ENCODE data around the gene SH3RF3. TPM values are rescaled to one million over a fixed set of nuclear protein-coding genes. Genes with fewer than 3 reads are reported as not detected.

SH3RF3 gene
- total RNA-seq, 1 experiment from 2014 or later, result 0.32 TPM

DNA sequence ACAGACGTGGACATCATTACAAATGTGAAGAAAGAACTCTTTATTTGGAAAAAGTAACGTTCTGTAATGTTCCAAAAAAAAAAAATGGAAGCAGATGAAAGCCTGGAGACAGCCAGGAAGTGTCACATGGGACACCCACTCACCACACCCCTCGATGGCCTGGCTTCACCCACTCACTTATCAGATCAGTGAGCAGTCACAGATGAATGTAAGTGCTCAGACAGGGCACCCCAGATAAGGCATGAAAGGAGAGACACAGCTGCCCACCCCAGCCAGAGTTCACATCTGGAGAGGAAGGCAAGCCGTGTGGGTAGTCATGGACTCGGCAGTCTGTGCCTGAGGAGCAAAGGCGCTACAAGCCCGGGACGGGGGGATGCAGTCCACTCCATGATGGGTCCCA, 379.6 kb downstream of the SH3RF3 start:
- in situ Hi-C loops (cut with HindIII; ENCODE audit: low pct_unique_long_range_greater_than_20kb, low sequenced_read_pairs), result no loop called here
- no peak for DNase-seq (ENCODE audit: low read depth, low spot score)

- peak; percentile 84 for DNase-seq (ENCODE audit: low read depth, low spot score)
- in situ Hi-C loops (cut with HindIII; ENCODE audit: low pct_unique_long_range_greater_than_20kb, low sequenced_read_pairs), result no loop called here
These were observed 381.4 kb downstream of the SH3RF3 start for GRCh38 chr2:109510136-109511028.

DNA sequence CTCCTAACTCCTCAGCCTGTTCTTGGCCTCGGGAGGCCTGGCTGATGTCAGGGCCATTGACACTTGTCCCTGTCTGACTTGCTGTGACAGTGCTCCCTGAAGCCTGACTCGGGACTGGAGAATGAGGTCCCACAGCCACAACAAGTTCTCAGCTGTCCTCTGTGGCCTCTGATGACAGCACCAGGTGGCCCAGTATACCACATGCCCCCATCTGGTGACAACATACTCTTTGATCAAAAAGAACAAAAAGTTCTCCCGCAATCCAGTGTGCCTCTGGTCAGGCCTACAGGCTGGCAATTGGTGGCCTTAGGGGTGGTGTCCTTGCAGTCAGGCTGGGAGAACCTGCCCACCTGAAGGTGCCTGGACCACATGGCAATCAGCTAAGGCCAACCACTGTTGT, 382.2 kb downstream of the SH3RF3 start:
- in situ Hi-C loops (cut with HindIII; ENCODE audit: low pct_unique_long_range_greater_than_20kb, low sequenced_read_pairs), result no loop called here

DNA sequence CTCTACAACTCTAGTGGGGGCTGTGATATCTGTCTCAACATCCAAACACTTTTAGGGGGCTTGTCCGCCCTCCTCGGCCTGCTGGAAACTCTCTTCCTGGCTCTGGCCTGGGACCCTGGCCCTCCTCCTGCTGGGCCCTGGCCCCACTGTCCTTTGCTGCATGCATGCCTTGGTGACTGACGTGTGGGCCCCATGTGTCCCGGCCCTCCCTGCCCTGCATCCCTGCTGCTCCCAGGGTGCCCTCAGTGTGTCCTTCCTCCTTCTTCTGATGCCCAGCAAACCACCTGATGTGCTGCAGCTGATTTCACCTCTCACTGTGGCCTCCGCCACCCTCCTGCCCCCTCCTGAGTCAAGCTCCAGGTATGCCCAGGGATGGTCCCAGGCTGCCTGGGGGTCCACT, 383.1 kb downstream of the SH3RF3 start:
- in situ Hi-C loops (cut with HindIII; ENCODE audit: low pct_unique_long_range_greater_than_20kb, low sequenced_read_pairs), result no loop called here
- DNase-seq (ENCODE audit: low read depth, low spot score), result no peak

More for the DNA sequence above, 382.2 kb downstream of the SH3RF3 start:
- DNase-seq (ENCODE audit: low read depth, low spot score), result no peak

GRCh38 chr2:109513230-109513629, 384.2 kb downstream of the SH3RF3 start:
- in situ Hi-C loops (cut with HindIII; ENCODE audit: low pct_unique_long_range_greater_than_20kb, low sequenced_read_pairs), result no loop called here
- DNase-seq (ENCODE audit: low read depth, low spot score), result no peak

- DNase-seq (ENCODE audit: low read depth, low spot score), result no peak
- in situ Hi-C loops (cut with HindIII; ENCODE audit: low pct_unique_long_range_greater_than_20kb, low sequenced_read_pairs), result no loop called here
These were observed 385.0 kb downstream of the SH3RF3 start for GRCh38 chr2:109513749-109514588.

DNA sequence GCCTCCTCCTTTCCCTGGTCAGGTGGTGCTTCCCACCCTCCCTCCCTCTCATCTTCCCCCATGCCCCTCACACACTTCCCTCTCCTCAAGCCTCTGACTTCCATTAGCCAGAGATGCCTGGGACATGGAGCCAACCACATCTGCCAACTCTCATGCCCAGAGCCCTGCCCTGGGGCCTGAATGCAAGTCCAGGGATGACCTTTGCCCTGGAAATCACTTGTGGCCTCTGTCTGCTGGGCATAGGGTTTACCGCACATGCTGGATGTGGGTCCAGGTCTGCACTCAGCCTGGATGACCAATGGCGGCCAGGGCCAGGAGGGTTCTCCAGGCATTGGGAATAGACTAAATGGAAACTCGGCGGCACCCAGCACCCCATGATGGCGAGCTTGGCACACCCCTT, 385.9 kb downstream of the SH3RF3 start:
- in situ Hi-C loops (cut with HindIII; ENCODE audit: low pct_unique_long_range_greater_than_20kb, low sequenced_read_pairs), result no loop called here
- no peak for DNase-seq (ENCODE audit: low read depth, low spot score)

GRCh38 chr2:109516445-109517117, 387.6 kb downstream of the SH3RF3 start:
- in situ Hi-C loops (cut with HindIII; ENCODE audit: low pct_unique_long_range_greater_than_20kb, low sequenced_read_pairs), result no loop called here
- DNase-seq (ENCODE audit: low read depth, low spot score), result peak; percentile 67

DNA sequence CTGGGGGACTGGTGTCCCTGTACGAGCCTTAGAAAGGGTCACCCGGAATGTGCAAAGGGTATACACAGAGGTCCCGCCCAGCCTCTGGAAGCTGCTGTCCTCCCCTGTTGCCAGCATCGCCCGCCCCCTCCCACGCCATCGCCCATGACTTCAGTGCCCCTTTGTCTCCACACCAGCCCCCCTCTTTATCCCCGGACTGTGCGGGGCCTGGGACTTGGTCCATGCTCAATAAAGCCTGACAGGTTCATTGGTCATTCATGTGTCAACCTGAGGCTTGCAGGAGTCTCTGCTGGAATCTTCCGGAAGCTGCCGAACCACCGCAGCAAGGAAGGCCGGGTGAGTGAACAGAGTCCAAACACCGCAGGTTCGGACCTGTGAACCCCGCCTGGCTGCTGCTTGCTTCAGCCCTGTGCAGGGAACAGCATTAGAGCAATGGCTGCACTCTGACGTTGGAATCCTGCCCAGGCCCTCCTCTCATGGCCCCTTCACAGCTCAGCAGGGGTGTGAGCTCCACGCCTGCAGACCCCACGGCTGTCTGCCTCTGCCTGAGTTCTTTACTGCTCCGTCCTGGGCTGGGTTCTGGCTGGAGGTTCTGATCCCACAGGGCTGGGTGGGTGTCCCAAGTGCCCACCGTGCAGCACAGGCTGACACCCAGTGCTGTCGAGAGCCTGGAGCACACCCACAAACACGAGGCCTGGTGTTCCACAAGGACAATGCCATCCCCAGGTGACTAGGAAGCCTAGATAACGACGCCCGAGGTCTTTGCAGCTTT, 388.3 kb downstream of the SH3RF3 start:
- in situ Hi-C loops (cut with HindIII; ENCODE audit: low pct_unique_long_range_greater_than_20kb, low sequenced_read_pairs), result no loop called here

GRCh38 chr2:109519513-109519912, 390.5 kb downstream of the SH3RF3 start:
- DNase-seq (ENCODE audit: low read depth, low spot score), result no peak
- in situ Hi-C loops (cut with HindIII; ENCODE audit: low pct_unique_long_range_greater_than_20kb, low sequenced_read_pairs), result no loop called here

More for the DNA sequence above, 388.3 kb downstream of the SH3RF3 start:
- no peak for DNase-seq (ENCODE audit: low read depth, low spot score)

GRCh38 chr2:109521233-109522062, 392.4 kb downstream of the SH3RF3 start:
- in situ Hi-C loops (cut with HindIII; ENCODE audit: low pct_unique_long_range_greater_than_20kb, low sequenced_read_pairs), result no loop called here

DNA sequence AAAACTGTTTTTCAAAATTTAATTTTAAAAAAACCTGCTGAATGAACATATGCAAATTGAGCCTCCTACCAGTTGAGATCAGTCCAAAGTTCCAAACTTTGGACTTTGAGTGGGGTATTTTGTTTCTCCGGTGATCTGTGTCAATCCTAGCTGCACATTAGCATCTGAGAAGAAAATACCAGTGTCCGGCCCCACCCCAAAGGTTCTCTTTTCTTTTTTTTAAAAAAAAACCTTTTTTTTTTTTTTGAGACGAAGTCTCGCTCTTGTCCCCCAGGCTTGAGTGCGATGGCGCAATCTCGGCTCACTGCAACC, 393.0 kb downstream of the SH3RF3 start:
- in situ Hi-C loops (cut with HindIII; ENCODE audit: low pct_unique_long_range_greater_than_20kb, low sequenced_read_pairs), result no loop called here
- no peak for DNase-seq (ENCODE audit: low read depth, low spot score)

More at GRCh38 chr2:109521233-109522062, 392.4 kb downstream of the SH3RF3 start:
- no peak for DNase-seq (ENCODE audit: low read depth, low spot score)

DNA sequence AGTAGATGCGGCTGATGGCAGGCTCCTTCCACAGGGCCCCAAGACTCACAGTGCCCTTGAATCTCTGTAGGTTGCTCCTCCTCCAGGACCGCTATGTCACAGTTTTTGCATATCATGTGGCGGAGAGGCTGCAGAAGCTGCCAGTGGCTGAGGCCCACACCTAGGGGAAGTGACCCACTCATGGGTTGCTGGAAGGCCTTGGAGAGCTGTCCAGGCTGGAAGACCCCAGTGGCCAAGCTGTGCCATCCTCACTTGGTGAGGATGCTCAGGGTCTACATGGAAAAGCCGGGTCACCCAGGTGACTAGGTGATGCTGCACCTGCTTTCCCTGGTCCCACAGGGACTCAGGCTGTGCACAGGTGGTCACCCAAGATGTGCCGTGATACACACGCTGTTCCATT, 394.1 kb downstream of the SH3RF3 start:
- no peak for DNase-seq (ENCODE audit: low read depth, low spot score)
- in situ Hi-C loops (cut with HindIII; ENCODE audit: low pct_unique_long_range_greater_than_20kb, low sequenced_read_pairs), result no loop called here

DNA sequence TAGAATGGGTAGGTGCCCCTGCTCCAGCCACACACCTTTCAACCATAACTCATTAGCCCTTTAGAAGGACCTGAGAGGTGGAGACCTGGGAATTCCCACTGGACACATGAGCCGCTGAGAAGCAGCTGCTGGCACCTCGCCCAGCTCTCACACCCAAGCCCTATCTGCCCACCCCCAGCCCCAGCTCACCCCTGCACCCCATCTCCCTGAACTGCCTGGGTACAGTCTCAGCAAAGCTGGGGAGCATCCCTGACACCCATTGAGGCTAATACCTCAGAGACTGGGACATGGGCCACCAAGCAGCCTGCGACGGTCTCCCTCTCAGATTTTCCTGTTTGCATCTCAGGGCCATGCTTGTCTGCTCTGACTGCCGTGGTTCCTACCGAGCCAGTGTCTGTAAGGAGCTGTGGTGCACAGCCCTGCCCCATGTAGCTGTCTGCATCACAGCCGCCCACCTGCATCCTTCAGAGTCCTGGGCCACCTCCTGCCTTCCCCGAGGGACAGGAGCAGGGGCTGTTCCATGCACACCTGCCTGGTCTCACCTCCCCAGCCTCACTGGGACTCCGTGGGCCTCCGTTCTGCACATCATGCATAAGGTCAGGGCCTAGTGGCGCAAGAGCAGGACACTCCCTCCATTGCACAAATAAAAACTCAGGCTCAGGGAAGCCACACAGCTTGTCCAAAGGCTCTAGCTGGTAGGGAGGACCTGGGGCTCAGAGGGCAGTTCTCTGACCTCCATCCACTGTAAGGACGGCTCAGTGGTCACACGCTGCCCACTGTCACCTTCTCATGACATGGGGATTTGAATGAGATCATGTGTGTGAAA, 394.7 kb downstream of the SH3RF3 start:
- no peak for DNase-seq (ENCODE audit: low read depth, low spot score)
- in situ Hi-C loops (cut with HindIII; ENCODE audit: low pct_unique_long_range_greater_than_20kb, low sequenced_read_pairs), result no loop called here

DNA sequence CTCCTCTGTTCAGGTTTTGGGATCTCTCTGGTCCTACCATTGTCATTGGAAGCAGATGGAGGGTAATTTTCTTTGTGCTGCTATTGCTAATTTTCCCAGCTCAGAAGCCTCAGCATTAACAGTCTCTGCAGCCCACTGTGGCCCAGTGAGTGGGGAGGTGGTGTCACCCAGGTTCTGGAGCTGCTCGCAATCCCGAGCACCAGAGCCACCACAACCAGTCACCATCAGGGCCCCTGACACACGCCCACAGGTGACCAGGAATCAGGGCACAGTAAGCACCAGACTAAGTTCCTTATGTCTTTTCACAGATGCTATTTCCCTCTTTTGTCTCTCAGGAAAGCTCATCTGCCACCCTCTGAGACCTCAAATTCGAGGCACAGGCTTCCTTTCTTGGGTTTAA, 396.8 kb downstream of the SH3RF3 start:
- no peak for DNase-seq (ENCODE audit: low read depth, low spot score)
- in situ Hi-C loops (cut with HindIII; ENCODE audit: low pct_unique_long_range_greater_than_20kb, low sequenced_read_pairs), result no loop called here

GRCh38 chr2:109526442-109526970, 397.5 kb downstream of the SH3RF3 start:
- in situ Hi-C loops (cut with HindIII; ENCODE audit: low pct_unique_long_range_greater_than_20kb, low sequenced_read_pairs), result no loop called here
- DNase-seq (ENCODE audit: low read depth, low spot score), result no peak

Data from SK-MEL-5 (cell line).